NCI-H69 (cell line): Measurements from ENCODE around the gene TMEM266.
A peak's percentile ranks its signal among the peaks of the same experiment; 100 is the strongest.
"Not testable (repeated sequence)": the region's sequence is repeated elsewhere in the genome, so short reads cannot be mapped to it uniquely, and the experiment has no call there.

Source experiments
- DNase-seq: peaks from one replicate; lab custom pipeline; 2025; lab: John Stamatoyannopoulos, UW

The TMEM266 gene

GRCh38 chr15:76059320-76060117 lies at the start of gene TMEM266:
TMEM266 (plus strand) TSS chr15:76059985; CDS start chr15:76134264, 74,279 bp downstream.
- DNase-seq, result peak; percentile 83

GRCh38 chr15:76010613-76011012 lies 49.2 kb upstream of the TMEM266 start:
- DNase-seq, result no peak

GRCh38 chr15:76011627-76012551 lies 47.9 kb upstream of the TMEM266 start, which contains the start of gene NRG4:
NRG4 (minus strand) TSS chr15:76012424; CDS start chr15:76011230, 1,194 bp downstream.
- DNase-seq, result peak; percentile 24

- not testable (repeated sequence) for DNase-seq
Measured at GRCh38 chr15:76013470-76013869, 46.3 kb upstream of the TMEM266 start.

GRCh38 chr15:76024021-76024768 lies 35.6 kb upstream of the TMEM266 start:
- no peak for DNase-seq

GRCh38 chr15:76032046-76032445 lies 27.7 kb upstream of the TMEM266 start:
- DNase-seq, result no peak

GRCh38 chr15:76033438-76033837 lies 26.3 kb upstream of the TMEM266 start:
- no peak for DNase-seq

- DNase-seq, result no peak
Measured at GRCh38 chr15:76034111-76034510, 25.7 kb upstream of the TMEM266 start.

GRCh38 chr15:76035593-76035992 lies 24.2 kb upstream of the TMEM266 start:
- DNase-seq, result no peak

- no peak for DNase-seq
Measured at GRCh38 chr15:76038512-76038911, 21.3 kb upstream of the TMEM266 start.

GRCh38 chr15:76054201-76054600 lies 5.6 kb upstream of the TMEM266 start:
- not testable (repeated sequence) for DNase-seq

GRCh38 chr15:76056931-76057330 lies 2.9 kb upstream of the TMEM266 start:
- peak; percentile 2 for DNase-seq

GRCh38 chr15:76057332-76058000 lies 2.3 kb upstream of the TMEM266 start:
- peak; percentile 34 for DNase-seq

GRCh38 chr15:76058714-76059319 lies 968 bp upstream of the TMEM266 start:
- peak; percentile 21 for DNase-seq

GRCh38 chr15:76060118-76060989 lies 569 bp downstream of the TMEM266 start:
- DNase-seq, result no peak

- DNase-seq, result no peak
Measured at GRCh38 chr15:76061700-76062099, 1.9 kb downstream of the TMEM266 start.

GRCh38 chr15:76062286-76062685 lies 2.5 kb downstream of the TMEM266 start:
- DNase-seq, result no peak

GRCh38 chr15:76064375-76064774 lies 4.6 kb downstream of the TMEM266 start:
- no peak for DNase-seq

GRCh38 chr15:76065245-76065644 lies 5.5 kb downstream of the TMEM266 start:
- no peak for DNase-seq

- DNase-seq, result no peak
Measured at GRCh38 chr15:76065793-76066192, 6.0 kb downstream of the TMEM266 start.
